Fibroblast of lung (primary cell): ENCODE data around the gene PCDHGA11.

Experiments used
- EZH2 ChIP-seq: IDR thresholded peaks from 2 replicates; pipeline ENCODE4 v1.5.1; 2012; ENCODE audit warnings: low read length, control low read depth, mild to moderate bottlenecking; ENCODE audit errors: missing control alignments
- TF ChIP-seq, protein P1 (sequence below), 2 donors: IDR thresholded peaks in 1 of 2; conservative IDR thresholded peaks in 1 of 2; 1 replicate in 1 of 2; 2 replicates in 1 of 2; pipeline ENCODE4 v1.5.1; 2011 to 2012; ENCODE audit warnings: low read length in 2 of 2, control low read depth in 1 of 2, inconsistent platforms in 1 of 2, low read depth in 1 of 2, mild to moderate bottlenecking in 1 of 2

DNA sequence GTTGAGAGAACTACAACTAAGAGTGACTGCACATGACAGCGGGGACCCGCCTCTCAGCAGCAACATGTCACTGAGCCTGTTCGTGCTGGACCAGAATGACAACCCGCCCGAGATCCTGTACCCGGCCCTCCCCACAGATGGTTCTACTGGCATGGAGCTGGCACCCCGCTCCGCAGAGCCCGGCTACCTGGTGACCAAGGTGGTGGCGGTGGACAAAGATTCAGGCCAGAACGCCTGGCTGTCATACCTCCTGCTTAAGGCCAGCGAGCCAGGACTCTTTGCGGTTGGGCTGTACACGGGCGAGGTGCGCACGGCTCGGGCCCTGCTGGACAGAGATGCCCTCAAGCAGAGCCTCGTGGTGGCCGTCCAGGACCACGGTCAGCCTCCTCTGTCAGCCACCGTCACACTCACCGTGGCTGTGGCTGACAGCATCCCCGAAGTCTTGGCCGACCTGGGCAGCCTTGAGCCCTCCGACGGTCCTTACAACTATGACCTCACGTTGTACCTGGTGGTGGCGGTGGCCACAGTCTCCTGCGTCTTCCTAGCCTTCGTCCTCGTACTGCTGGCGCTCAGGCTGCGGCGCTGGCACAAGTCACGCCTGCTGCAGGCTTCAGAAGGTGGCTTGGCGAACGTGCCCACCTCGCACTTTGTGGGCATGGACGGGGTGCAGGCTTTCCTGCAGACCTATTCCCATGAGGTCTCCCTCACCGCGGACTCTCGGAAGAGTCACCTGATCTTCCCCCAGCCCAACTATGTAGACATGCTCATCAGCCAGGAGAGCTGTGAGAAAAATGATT lies 36.2 kb upstream of the PCDHGA11 start:
- TF ChIP-seq EZH2, result no peak
- TF ChIP-seq, protein P1, sequence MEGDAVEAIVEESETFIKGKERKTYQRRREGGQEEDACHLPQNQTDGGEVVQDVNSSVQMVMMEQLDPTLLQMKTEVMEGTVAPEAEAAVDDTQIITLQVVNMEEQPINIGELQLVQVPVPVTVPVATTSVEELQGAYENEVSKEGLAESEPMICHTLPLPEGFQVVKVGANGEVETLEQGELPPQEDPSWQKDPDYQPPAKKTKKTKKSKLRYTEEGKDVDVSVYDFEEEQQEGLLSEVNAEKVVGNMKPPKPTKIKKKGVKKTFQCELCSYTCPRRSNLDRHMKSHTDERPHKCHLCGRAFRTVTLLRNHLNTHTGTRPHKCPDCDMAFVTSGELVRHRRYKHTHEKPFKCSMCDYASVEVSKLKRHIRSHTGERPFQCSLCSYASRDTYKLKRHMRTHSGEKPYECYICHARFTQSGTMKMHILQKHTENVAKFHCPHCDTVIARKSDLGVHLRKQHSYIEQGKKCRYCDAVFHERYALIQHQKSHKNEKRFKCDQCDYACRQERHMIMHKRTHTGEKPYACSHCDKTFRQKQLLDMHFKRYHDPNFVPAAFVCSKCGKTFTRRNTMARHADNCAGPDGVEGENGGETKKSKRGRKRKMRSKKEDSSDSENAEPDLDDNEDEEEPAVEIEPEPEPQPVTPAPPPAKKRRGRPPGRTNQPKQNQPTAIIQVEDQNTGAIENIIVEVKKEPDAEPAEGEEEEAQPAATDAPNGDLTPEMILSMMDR (conservative IDR thresholded peaks at IDR 0.05 in 1 of 2, IDR thresholded peaks at IDR 0.05 in 1 of 2; ENCODE audit: low read depth in 1 of 2, low read length in 2 of 2), result no peak
